Caco-2 (cell line): Measurements from ENCODE around the gene ELP6. TPM values are rescaled to one million over a fixed set of nuclear protein-coding genes. Genes with fewer than 3 reads are reported as not detected.

Experiments
- BruUV-seq: library from RNA; stranded (reverse); fragments of 400-500 nt; replicated peaks from 2 replicates; lab custom pipeline; 2021; lab: Mats Ljungman, UMichigan
- CTCF ChIA-PET: fragments of 300-600 bp; sonication (Branson Sonifier 250); formaldehyde crosslinking; loops from one replicate; lab custom pipeline; 2022; ENCODE audit warnings: antibody characterized with exemption; lab: Charles Lee
- POLR2A ChIA-PET: fragments of 300-600 bp; sonication (Branson Sonifier 250); formaldehyde crosslinking; loops from one replicate; lab custom pipeline; 2022; ENCODE audit warnings: antibody characterized with exemption; lab: Charles Lee
- DNase-seq, 2 experiments: peaks; one replicate each; pipeline versions ENCODE4 v3.0.0 to v3.0.0-alpha.2; 2020 to 2022
- H3K27me3 ChIP-seq: replicated peaks from 2 replicates; pipeline ENCODE4 v1.6.0; 2011; ENCODE audit warnings: low read length; ENCODE audit not compliant: control insufficient read depth, insufficient read depth
- H3K36me3 ChIP-seq: 2 replicates; pipeline ENCODE4 v1.5.1; 2011; ENCODE audit warnings: low read length; ENCODE audit not compliant: control insufficient read depth, insufficient read depth
- H3K4me1 ChIP-seq: fragments of 250-450 bp; sonication (Bioruptor Pico); 2 replicates; pipeline ENCODE4 v1.5.1; 2020; ENCODE audit warnings: mild to moderate bottlenecking
- H3K4me3 ChIP-seq: 2 replicates; pipeline ENCODE4 v1.5.1; 2011; ENCODE audit warnings: low read depth, mild to moderate bottlenecking, control low read depth, low read length
- H3K9me3 ChIP-seq: fragments of 250-450 bp; sonication (Bioruptor Pico); 2 replicates; pipeline ENCODE4 v1.5.1; 2020; ENCODE audit warnings: mild to moderate bottlenecking, moderate library complexity
- H3K27ac Mint-ChIP-seq: one replicate; pipeline ENCODE4 v1.8.0; 2022; ENCODE audit warnings: mixed read lengths; ENCODE audit not compliant: unreplicated experiment
- H3K27me3 Mint-ChIP-seq: one replicate; pipeline ENCODE4 v1.8.0; 2022; ENCODE audit warnings: mixed read lengths; ENCODE audit not compliant: insufficient read depth, unreplicated experiment
- H3K36me3 Mint-ChIP-seq: one replicate; pipeline ENCODE4 v1.8.0; 2022; ENCODE audit warnings: mild to moderate bottlenecking, mixed read lengths; ENCODE audit not compliant: insufficient read depth, unreplicated experiment
- H3K4me1 Mint-ChIP-seq: one replicate; pipeline ENCODE4 v1.8.0; 2022; ENCODE audit warnings: low read depth, mixed read lengths; ENCODE audit not compliant: unreplicated experiment
- H3K4me3 Mint-ChIP-seq: one replicate; pipeline ENCODE4 v1.8.0; 2022; ENCODE audit warnings: mild to moderate bottlenecking, moderate library complexity, mixed read lengths; ENCODE audit not compliant: unreplicated experiment
- H3K9me3 Mint-ChIP-seq: one replicate; pipeline ENCODE4 v1.8.0; 2022; ENCODE audit warnings: mixed read lengths; ENCODE audit not compliant: unreplicated experiment
- intact Hi-C: fragments of 100-400 bp; cut with micrococcal nuclease; formaldehyde crosslinking; loops from one replicate; pipeline ENCODE4 v1.10.0; 2022; ENCODE audit not compliant: unreplicated experiment
- total RNA-seq: library from RNA; stranded (reverse); gene quantifications from 2 replicates; pipeline ENCODE4 v1.2.3, GENCODE V29; 2022
- TF ChIP-seq, protein P1 (sequence below), 2 experiments: fragments of 200-600 bp in 1 of 2; IDR thresholded peaks; 1 replicate in 1 of 2; 2 replicates in 1 of 2; pipeline versions ENCODE4 v1.5.1 to v1.8.0; 2011 to 2022; ENCODE audit warnings: antibody characterized with exemption in 1 of 2, control low read depth in 1 of 2, inconsistent platforms in 1 of 2, low read depth in 1 of 2, low read length in 1 of 2, mild to moderate bottlenecking in 1 of 2, moderate library complexity in 1 of 2; ENCODE audit not compliant: insufficient read depth in 1 of 2, severe bottlenecking in 1 of 2, unreplicated experiment in 1 of 2

ELP6 gene
- total RNA-seq, 1 experiment from 2014 or later = 42.0 TPM

DNA sequence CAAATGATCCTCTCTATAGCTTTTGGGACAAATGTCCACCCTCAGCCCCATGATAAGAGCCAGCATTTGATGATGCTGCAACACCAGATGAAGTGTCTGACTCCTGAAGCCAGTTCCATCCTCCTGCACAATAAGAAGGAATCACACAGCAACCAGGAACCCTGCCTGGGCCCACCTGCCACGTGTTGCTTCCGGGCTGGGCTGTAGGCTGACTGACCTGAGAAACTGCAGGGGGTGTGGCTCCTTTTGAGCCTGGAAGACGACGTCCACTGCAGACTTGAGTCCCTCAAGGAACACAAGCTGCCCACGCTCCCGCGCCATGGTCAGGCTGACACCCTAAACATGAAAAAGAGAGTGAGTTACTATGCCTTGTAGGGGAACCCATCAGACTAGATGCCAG, 9.4 kb downstream of the ELP6 start:
- POLR2A ChIA-PET = no interaction called here
- BruUV-seq = no TSS peak
- no peaks in the 10 kb centered on the region for H3K27me3 Mint-ChIP-seq
- CTCF ChIA-PET = no interaction called here
- no peaks in the 10 kb centered on the region for H3K9me3 ChIP-seq
- H3K4me3 ChIP-seq = no peak overlapping the region
- H3K27me3 ChIP-seq = no peaks in the 10 kb centered on the region
- no peaks in the 10 kb centered on the region for H3K4me1 Mint-ChIP-seq
- TF ChIP-seq, protein P1, sequence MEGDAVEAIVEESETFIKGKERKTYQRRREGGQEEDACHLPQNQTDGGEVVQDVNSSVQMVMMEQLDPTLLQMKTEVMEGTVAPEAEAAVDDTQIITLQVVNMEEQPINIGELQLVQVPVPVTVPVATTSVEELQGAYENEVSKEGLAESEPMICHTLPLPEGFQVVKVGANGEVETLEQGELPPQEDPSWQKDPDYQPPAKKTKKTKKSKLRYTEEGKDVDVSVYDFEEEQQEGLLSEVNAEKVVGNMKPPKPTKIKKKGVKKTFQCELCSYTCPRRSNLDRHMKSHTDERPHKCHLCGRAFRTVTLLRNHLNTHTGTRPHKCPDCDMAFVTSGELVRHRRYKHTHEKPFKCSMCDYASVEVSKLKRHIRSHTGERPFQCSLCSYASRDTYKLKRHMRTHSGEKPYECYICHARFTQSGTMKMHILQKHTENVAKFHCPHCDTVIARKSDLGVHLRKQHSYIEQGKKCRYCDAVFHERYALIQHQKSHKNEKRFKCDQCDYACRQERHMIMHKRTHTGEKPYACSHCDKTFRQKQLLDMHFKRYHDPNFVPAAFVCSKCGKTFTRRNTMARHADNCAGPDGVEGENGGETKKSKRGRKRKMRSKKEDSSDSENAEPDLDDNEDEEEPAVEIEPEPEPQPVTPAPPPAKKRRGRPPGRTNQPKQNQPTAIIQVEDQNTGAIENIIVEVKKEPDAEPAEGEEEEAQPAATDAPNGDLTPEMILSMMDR (IDR thresholded peaks at IDR 0.05; ENCODE audit: insufficient read depth in 1 of 2, low read depth in 1 of 2, low read length in 1 of 2, severe bottlenecking in 1 of 2, unreplicated experiment in 1 of 2) = no peak
- DNase-seq = no peak
- H3K9me3 Mint-ChIP-seq = no peaks in the 10 kb centered on the region
- H3K27ac Mint-ChIP-seq = no peak overlapping the region
- no peak overlapping the region for H3K4me3 Mint-ChIP-seq
- intact Hi-C loops = no loop called here
- peaks cover 47% of the 10 kb centered on the region for H3K36me3 Mint-ChIP-seq
- no peaks in the 10 kb centered on the region for H3K4me1 ChIP-seq
- H3K36me3 ChIP-seq = no peaks in the 10 kb centered on the region

DNA sequence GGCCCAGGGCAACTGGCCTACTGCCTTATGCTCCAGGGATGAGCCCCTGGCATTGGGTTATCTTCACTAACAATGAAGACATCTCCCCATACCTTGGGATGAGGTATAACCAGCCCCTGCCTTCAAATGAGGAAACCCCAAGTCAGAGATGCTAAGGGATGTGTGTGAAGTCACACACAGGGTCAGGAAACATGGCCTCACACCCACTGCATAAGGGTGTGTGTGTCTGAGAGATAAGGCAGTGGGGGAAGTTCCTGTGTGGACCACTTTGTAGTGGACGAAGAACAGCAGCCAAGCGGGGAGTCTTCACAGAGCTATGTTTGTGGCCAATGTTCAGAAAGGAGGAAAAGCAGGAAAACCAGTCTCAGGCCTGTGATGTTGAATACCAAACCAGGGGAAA, 10.5 kb downstream of the ELP6 start:
- TF ChIP-seq, protein P1 (IDR thresholded peaks at IDR 0.05; ENCODE audit: insufficient read depth in 1 of 2, low read depth in 1 of 2, low read length in 1 of 2, severe bottlenecking in 1 of 2, unreplicated experiment in 1 of 2) = no peak
- no peak overlapping the region for H3K4me3 ChIP-seq
- ChIA-PET CTCF (no interaction called here), POLR2A (no interaction called here)
- Mint-ChIP-seq H3K4me1 (no peaks in the 10 kb centered on the region), H3K36me3 (peaks cover 48% of the 10 kb centered on the region), H3K27ac (no peak overlapping the region), H3K9me3 (no peaks in the 10 kb centered on the region), H3K27me3 (no peaks in the 10 kb centered on the region), H3K4me3 (no peak overlapping the region)
- DNase-seq = no peak
- H3K9me3 ChIP-seq = no peaks in the 10 kb centered on the region
- H3K27me3 ChIP-seq = no peaks in the 10 kb centered on the region
- no TSS peak for BruUV-seq
- intact Hi-C loops = no loop called here
- no peaks in the 10 kb centered on the region; the same call in 1 of the 2 replicates for H3K36me3 ChIP-seq
- no peaks in the 10 kb centered on the region for H3K4me1 ChIP-seq

DNA sequence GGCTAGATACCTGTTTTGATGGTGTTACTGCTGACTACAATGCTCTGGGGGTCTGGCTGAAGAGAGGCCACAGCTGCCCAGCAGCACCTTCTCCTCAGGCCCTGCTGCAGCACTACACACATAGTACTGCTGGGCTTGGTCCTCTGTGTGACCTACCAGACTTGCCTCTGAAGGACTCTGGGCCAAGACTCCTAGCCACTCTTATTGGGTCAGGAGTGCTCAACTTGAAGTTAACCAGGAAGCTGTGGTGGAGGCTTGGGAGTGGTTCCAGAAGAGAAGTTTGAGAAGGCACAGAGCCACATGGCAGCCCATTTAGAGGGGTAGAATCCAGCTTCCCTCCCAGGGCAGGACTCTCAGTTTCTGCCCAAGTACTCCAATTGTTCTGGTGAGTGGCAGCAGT, 16.6 kb downstream of the ELP6 start:
- Mint-ChIP-seq H3K36me3 (peaks cover 44% of the 10 kb centered on the region), H3K27ac (no peak overlapping the region), H3K9me3 (no peaks in the 10 kb centered on the region), H3K4me3 (no peak overlapping the region), H3K27me3 (no peaks in the 10 kb centered on the region), H3K4me1 (no peaks in the 10 kb centered on the region)
- H3K27me3 ChIP-seq = no peaks in the 10 kb centered on the region
- no peak overlapping the region for H3K4me3 ChIP-seq
- POLR2A ChIA-PET = no interaction called here
- BruUV-seq = no TSS peak
- TF ChIP-seq, protein P1 (IDR thresholded peaks at IDR 0.05; ENCODE audit: insufficient read depth in 1 of 2, low read depth in 1 of 2, low read length in 1 of 2, severe bottlenecking in 1 of 2, unreplicated experiment in 1 of 2) = no peak
- H3K9me3 ChIP-seq = no peaks in the 10 kb centered on the region
- CTCF ChIA-PET = no interaction called here
- DNase-seq = no peak
- H3K4me1 ChIP-seq = no peaks in the 10 kb centered on the region
- intact Hi-C loops = no loop called here
- H3K36me3 ChIP-seq = peaks cover 2% of the 10 kb centered on the region; the same call in 1 of the 2 replicates
